ENCODE measurements around the gene SLC16A4. TPM values are rescaled to one million over a fixed set of nuclear protein-coding genes. Genes with fewer than 3 reads are reported as not detected.
A peak's percentile ranks its signal among the peaks of the same experiment; 100 is the strongest.

Gene SLC16A4
- total RNA-seq, 1 donor from 2014 or later = 20.5 TPM

DNA sequence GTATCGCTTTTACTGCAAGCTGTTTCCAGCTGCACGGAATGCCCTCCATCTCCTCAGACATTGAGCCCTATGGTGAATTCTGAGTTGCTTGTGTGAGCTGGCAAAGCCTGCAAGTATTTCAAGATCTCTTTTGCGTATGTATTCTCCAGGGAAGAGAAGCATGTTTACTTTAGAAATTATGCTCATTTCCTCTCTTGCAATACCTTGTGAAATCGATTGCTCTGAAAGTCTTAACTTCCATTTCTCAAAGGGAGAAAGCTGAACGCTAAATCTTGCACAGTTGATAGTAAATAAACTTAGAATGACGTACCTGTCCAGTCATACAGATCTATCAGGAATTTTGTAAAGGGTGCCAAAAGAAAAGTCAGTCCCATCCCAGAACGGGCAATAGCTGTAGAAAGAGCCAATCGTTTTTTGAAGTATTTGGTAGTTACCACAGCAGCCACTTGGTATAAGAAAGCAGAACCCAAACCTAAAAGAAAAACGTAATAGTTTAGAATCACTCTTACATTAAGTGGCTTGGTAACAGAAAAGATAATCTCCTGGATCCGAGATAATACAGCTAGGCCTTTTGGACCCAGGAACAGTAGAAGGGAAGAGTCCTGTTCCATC is 10.0 kb downstream of the SLC16A4 start:
- no peak for DNase-seq (ENCODE audit: low spot score)
- ATAC-seq = peak; percentile 84
- intact Hi-C loops (cut with DNase I) = no loop called here

DNA sequence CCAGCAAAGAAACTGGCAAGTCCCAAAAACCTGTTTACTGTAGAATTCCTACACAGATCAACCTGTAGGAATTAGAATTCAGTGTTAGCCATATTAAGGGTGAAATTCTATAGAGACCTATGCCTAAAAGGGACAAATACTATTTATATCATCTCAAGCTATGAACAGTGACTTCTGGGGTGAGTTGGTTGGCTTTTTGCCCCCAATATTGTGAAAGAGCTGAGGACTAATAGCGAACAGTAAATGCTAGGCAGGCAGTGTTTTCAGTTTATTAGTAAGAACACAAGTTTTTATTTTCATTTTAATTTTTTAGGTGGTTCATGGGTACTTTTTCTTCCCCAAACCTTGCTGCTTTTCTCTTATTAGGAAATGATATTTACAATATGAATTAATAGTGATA is 15.3 kb downstream of the SLC16A4 start:
- no peak for DNase-seq (ENCODE audit: low spot score)
- no peak for ATAC-seq
- intact Hi-C loops (cut with DNase I) = no loop called here

DNA sequence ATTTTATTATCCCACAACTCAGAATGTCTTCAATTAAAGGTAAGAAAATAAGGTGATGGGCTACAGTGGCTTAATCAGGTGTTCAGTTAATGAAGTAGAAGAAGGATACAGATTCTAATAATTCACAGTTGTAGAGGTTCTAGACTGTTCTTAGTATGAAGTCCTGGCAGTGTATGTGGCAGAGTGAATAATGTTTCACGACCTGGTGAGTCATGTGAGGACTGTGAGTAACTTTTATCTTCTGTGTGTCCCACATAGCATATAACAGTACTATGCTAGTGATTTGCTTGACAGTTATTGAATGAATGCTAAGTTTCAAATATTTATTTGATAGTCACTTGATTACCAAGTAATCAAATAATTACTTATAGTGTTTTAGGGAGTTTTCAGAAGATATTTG is 20.0 kb downstream of the SLC16A4 start:
- ATAC-seq = no peak

DNA sequence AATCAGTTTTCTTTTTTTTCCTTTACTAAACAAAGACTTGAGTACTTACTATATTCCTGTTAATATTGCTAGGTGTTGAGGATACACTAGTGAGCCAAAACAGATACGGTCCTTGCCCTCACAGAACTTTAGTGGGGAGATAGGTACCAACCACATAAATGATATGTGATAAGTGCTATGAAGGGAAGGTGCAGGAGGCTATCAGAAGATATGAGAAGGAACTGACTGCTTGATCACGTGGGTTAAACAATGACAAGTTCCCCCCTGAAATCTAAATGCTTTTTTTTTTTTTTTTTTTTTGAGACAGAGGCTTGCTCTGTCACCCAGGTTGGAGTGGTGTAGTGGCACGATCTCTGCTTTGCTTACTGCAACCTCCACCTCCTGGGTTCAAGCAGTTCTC is 26.6 kb downstream of the SLC16A4 start:
- DNase-seq (ENCODE audit: low spot score) (no peak), ATAC-seq (no peak)
- intact Hi-C loops (cut with DNase I) = no loop called here

More for the DNA sequence above, 20.0 kb downstream of the SLC16A4 start:
- intact Hi-C loops (cut with DNase I) = no loop called here
- no peak for DNase-seq (ENCODE audit: low spot score)

DNA sequence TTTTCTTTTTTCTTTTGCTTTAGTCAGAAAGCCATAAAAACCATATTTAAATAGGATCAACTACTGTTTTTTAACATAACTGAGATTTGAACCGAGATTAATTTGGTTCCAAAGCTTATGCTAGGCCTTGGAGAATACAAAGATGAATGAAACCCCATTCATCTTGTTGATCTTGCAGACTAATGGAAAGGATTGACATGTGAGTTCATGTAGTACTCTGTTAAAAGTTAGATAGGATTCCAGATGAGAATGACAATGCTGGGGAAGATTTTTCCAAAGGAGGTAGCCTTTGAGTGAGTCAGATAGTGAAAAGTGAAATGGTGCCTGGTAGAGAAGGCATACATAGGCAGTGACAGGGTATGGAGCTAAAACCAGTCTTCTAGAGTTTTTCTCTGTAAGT is 29.0 kb downstream of the SLC16A4 start:
- intact Hi-C loops (cut with DNase I) = no loop called here
- DNase-seq (ENCODE audit: low spot score) = no peak
- no peak for ATAC-seq

DNA sequence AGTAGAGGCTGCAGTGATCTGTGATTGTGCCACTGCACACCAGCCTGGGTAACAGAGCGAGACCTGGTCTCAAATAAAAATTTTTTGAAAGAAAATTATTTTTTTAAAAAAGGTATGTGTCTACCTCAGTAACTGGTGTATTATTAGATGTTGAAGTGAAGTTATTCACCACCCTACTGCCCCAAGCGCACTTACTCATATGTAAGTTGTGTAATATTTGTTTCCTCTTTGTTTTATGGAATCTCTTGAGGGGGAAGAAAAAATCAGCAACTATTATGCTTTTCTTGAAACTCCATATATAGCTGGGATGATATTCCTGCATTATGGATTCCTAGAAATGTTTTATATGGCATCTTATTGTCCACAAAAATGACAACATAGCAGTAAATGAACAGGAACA is 30.4 kb downstream of the SLC16A4 start:
- ATAC-seq (no peak), DNase-seq (ENCODE audit: low spot score) (no peak)
- intact Hi-C loops (cut with DNase I) = no loop called here

DNA sequence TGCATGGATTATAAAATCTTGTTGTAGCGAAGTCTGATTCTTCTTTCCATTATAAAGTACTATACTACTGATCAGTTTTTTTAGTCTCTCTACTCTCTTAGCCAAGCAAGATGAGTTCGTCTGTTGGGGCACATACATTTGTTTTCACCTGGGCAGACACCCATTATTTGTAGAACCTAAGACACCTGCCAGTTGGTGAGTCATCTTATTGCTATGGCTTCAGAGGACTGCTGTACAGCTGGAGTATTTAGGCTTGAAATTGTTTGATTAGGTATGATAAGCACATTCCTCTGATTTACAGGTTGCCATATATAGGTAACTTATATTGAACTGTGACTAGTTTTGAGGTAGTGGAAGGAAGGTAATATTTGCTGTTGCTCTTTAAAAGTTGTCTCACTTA is 34.4 kb downstream of the SLC16A4 start:
- no peak for ATAC-seq
- intact Hi-C loops (cut with DNase I) = no loop called here

DNA sequence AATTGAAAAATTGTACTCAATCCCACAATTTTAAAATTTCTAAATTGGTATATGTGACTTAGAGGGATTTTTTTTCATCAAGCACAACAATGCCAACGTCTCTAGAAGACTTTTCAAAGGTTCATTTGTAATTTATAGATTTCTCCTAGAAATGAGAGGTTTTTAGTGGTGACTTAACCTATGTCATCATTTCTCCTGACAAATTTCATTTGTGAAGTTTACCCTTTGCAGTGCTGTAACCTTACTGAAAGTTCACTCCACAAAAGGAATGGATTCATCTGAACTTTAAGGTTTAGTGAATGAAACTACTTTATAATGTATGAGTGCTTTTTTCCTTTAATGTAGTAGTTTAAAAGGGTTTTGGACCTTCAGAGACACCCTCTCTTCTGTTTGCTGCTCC is 35.5 kb downstream of the SLC16A4 start:
- no peak for DNase-seq (ENCODE audit: low spot score)
- intact Hi-C loops (cut with DNase I) = no loop called here
- ATAC-seq = no peak

More for the DNA sequence above, 34.4 kb downstream of the SLC16A4 start:
- DNase-seq (ENCODE audit: low spot score) = no peak

DNA sequence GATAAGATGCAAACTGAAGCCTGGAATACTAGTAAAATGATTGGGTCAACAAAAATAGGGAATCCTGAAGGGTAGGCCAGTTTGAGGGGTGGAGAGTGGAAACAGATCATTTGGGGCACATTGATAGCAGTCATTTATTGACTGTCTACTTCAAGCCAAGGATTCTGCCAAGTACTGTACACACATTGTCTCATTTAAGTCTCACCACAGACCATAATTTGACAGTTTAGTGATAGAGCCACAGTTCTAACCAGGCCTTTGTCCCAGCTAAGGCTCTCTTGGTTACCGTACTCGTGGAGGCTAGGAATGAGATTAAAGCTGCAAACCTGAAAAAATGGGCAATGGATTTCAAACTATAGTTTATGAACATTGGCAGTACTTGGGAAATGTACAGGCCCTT is 40.5 kb downstream of the SLC16A4 start:
- intact Hi-C loops (cut with DNase I) = no loop called here

DNA sequence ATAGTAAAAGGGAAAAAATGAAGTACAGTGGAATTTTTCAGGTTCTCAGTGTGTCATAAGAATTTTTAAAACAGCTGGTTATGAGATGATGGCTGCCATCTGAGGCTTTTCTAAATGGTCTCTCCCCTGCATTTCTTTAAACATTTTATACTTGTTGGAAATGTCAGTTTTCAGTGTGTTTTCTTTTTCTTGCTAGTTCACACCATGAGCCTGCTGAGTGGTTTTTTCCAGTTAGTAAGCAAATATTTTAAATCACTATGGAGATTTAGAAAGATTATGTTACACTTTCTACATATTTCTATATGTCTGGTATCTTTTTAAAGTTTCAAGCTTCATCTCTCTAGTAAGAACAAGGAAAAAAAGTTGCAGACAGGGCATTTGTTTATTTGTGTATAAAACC is 42.1 kb downstream of the SLC16A4 start:
- no peak for ATAC-seq
- intact Hi-C loops (cut with DNase I) = no loop called here
- no peak for DNase-seq (ENCODE audit: low spot score)

More for the DNA sequence above, 40.5 kb downstream of the SLC16A4 start:
- ATAC-seq (no peak), DNase-seq (ENCODE audit: low spot score) (no peak)

DNA sequence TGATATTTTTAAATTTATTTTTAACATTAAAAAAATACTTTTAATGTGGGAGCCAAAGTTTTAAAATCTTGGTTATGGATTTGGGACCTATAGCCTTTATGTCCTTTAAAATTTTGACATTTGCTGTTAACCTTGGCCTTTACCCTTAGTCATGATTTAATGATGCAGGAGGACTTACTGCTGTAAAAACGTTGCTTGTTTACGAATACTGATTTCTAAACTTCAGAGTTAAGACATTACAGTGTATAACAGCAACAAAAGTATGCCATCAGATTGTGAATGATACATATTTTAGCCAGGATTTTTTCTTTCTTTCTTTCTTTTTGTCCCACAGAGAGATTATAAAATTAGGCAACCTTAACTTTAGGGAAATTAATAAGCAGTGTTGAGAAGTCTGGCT is 42.8 kb downstream of the SLC16A4 start:
- intact Hi-C loops (cut with DNase I) = no loop called here

DNA sequence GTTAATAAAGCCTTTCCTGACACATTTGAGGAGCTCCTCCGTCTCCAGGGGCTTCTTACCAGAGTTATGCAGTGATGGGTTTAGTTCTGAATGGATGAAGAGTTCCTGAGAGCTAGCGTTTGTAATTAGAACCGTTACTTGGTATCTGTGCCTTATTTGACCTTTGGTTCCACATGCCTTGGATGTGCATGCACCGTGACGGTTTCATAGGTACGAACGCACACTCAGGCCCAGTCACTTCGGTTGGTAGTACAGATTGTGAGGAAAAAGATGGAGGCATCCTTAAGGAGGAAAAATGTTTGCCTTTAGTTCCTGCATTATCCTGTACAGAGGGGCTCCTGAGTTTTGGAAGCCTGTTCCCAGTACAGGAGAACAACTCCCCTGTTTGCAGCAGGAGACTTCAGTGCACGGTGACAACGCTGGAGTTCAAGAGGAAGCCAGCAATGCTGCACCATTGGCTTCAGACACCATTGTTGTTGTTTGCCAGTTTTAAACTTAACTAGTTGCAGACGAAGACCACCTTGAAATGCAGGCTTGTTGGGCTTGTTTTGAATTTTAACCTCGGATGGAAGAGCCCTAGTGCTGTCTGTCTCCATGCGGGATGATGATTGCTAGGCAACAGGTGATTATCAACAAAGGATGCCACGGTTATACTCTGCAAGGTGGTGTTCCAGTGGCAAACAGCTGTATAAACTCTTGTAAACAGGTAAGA is 43.5 kb downstream of the SLC16A4 start:
- DNase-seq (ENCODE audit: low spot score) = no peak
- ATAC-seq = no peak
- intact Hi-C loops (cut with DNase I) = no loop called here

More for the DNA sequence above, 42.8 kb downstream of the SLC16A4 start:
- ATAC-seq (no peak), DNase-seq (ENCODE audit: low spot score) (no peak)

DNA sequence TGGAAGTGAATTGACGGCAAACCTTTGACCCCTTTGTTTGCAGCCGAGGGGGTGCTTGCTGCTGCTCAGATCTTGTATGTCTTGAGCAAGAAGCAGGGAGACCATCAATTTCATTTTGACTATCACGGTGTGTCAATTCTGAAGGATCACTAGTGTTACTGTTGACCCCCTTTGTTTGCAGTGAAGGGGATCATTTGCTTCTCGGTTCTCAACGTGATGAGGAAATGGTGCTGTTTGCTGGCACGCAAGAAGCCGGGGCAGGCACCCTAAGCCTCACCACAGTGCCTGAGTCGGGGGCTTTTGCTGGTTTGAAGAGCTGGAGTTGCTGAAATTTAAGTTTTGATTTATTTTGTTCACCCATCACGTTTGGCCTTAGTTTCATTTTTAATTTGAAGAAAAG is 44.1 kb downstream of the SLC16A4 start:
- DNase-seq (ENCODE audit: low spot score) = no peak
- no peak for ATAC-seq
- intact Hi-C loops (cut with DNase I) = no loop called here

DNA sequence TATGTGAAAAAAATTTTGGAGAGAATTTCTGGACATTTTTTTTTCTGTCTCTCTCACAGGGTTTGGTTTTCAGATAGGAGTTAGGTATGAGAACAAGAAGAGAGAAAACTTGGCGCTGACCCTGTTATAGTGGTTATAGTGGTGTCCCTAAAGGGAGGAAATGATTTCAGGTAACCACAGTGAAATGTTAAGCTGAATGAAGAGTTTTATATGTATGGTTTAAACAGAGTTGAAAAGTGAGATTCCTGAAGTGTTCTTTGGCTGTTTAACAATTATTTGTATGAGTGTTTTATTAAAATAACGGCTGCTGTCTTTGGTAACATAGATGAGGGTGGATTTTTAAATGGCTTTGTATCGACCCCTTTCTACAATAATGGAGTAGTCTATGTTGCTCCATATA is 45.3 kb downstream of the SLC16A4 start:
- intact Hi-C loops (cut with DNase I) = no loop called here

DNA sequence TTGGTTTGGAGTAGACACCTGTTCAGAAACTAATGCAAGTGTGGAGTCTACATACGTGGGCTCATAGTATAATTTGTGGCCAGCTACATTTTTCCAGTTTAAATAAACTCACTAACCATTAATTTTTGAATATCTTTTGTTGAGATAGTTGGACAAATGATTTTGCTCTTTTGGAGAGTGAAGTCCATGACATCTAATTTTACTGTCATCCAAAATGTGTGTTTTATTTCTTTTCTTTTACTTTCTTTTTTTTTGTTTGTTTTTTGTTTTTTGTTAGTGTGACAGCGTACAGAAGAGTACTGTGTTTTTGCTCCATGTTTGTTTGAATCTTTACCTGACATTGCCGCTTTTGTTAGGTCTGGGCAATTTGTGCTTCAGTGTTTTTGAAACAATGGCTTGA is 46.7 kb downstream of the SLC16A4 start:
- intact Hi-C loops (cut with DNase I) = no loop called here
- DNase-seq (ENCODE audit: low spot score) (no peak), ATAC-seq (no peak)

More for the DNA sequence above, 45.3 kb downstream of the SLC16A4 start:
- ATAC-seq (no peak), DNase-seq (ENCODE audit: low spot score) (no peak)

DNA sequence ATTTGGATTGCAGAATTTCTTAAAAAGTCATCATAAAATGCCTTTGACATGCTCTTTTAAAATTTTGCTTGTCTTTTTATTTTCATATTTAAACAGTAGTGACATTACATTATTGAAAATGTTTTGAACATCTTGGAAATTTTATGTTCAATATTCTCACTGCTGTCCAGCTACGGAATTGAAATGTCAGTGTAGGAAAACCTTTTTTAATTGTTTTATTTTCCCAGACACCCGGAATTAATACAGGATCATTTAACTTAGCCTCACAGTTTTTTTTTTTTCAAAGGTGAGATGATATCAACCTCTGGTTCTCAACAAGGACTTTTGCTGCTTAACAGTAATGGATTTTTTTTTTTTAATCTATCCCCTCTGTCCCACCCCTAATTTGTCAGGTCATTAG is 47.6 kb downstream of the SLC16A4 start:
- DNase-seq (ENCODE audit: low spot score) = no peak
- no peak for ATAC-seq
- intact Hi-C loops (cut with DNase I) = no loop called here

DNA sequence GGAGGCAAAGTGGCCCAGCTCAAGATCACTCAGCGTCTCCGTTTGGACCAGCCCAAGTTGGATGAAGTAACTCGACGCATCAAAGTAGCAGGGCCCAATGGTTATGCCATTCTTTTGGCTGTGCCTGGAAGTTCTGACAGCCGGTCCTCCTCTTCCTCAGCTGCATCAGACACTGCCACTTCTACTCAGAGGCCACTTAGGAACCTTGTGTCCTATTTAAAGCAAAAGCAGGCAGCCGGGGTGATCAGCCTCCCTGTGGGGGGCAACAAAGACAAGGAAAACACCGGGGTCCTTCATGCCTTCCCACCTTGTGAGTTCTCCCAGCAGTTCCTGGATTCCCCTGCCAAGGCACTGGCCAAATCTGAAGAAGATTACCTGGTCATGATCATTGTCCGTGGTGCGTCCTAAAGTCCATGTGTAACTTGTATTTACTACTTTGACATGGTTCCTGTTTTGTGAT is 48.9 kb downstream of the SLC16A4 start:
- intact Hi-C loops (cut with DNase I) = no loop called here
- ATAC-seq = no peak
- DNase-seq (ENCODE audit: low spot score) = no peak

DNA sequence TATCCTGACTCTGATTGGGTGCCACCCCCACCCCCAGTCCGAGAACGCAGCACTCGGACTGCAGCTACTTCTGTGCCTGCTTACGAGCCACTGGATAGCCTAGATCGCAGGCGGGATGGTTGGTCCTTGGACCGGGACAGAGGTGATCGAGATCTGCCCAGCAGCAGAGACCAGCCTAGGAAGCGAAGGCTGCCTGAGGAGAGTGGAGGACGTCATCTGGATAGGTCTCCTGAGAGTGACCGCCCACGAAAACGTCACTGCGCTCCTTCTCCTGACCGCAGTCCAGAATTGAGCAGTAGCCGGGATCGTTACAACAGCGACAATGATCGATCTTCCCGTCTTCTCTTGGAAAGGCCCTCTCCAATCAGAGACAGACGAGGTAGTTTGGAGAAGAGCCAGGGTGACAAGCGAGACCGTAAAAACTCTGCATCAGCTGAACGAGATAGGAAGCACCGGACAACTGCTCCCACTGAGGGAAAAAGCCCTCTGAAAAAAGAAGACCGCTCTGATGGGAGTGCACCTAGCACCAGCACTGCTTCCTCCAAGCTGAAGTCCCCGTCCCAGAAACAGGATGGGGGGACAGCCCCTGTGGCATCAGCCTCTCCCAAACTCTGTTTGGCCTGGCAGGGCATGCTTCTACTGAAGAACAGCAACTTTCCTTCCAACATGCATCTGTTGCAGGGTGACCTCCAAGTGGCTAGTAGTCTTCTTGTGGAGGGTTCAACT is 49.5 kb downstream of the SLC16A4 start:
- no peak for ATAC-seq
- DNase-seq (ENCODE audit: low spot score) = no peak
- intact Hi-C loops (cut with DNase I) = no loop called here

DNA sequence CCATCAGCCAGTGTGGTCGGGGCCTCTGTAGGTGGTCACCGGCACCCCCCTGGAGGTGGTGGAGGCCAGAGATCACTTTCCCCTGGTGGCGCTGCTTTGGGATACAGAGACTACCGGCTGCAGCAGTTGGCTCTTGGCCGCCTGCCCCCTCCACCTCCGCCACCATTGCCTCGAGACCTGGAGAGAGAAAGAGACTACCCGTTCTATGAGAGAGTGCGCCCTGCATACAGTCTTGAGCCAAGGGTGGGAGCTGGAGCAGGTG is 50.7 kb downstream of the SLC16A4 start:
- no peak for ATAC-seq
- no peak for DNase-seq (ENCODE audit: low spot score)
- intact Hi-C loops (cut with DNase I) = no loop called here

DNA sequence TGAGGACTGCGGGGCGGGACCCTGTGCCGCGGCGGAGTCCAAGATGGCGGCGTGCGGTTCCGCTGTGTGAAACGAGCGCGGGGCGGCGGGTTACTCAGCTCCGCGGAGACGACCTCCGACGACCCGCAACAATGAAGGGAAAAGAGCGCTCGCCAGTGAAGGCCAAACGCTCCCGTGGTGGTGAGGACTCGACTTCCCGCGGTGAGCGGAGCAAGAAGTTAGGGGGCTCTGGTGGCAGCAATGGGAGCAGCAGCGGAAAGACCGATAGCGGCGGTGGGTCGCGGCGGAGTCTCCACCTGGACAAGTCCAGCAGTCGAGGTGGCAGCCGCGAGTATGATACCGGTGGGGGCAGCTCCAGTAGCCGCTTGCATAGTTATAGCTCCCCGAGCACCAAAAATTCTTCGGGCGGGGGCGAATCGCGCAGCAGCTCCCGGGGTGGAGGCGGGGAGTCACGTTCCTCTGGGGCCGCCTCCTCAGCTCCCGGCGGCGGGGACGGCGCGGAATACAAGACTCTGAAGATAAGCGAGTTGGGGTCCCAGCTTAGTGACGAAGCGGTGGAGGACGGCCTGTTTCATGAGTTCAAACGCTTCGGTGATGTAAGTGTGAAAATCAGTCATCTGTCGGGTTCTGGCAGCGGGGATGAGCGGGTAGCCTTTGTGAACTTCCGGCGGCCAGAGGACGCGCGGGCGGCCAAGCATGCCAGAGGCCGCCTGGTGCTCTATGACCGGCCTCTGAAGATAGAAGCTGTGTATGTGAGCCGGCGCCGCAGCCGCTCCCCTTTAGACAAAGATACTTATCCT is 51.2 kb downstream of the SLC16A4 start:
- ATAC-seq = no peak
- intact Hi-C loops (cut with DNase I) = loop anchor here (5.0 kb wide), 1 partner anchor 53 kb away; the partner anchor contains the start of gene SLC16A4

More for the DNA sequence above, 51.2 kb downstream of the SLC16A4 start:
- no peak for DNase-seq (ENCODE audit: low spot score)

All from sciatic nerve (tissue), 2 donors.